CD4-positive, alpha-beta T cell (primary cell): ENCODE results near the gene CD6. TPM values are rescaled to one million over a fixed set of nuclear protein-coding genes. Genes with fewer than 3 reads are reported as not detected.

ENCODE experiments used
- ATAC-seq: fragments of 200-7000 bp; cut with Tn5 transposase; one replicate; pipeline ENCODE4 v1.10.0; 2022; ENCODE audit warnings: mild to moderate bottlenecking; ENCODE audit not compliant: poor library complexity
- CTCF ChIA-PET: fragments of 350-600 bp; sonication (Branson Sonifier 250); formaldehyde crosslinking; loops from one replicate; lab custom pipeline; 2021; ENCODE audit warnings: antibody characterized with exemption, inconsistent platforms; lab: Charles Lee
- POLR2A ChIA-PET: fragments of 350-600 bp; sonication (Branson Sonifier 250); formaldehyde crosslinking; loops from one replicate; lab custom pipeline; 2021; ENCODE audit warnings: antibody characterized with exemption, inconsistent platforms; lab: Charles Lee
- DNase-seq, 14 experiments: peaks; one replicate each; pipeline ENCODE4 v3.0.0-alpha.2; 2013 to 2020; ENCODE audit warnings: mixed read lengths in 2 of 14
- H3K27ac ChIP-seq, 2 donors: one replicate each; pipeline versions ENCODE4 v1.5.1 to v1.7.0; 2013; ENCODE audit warnings: low read length in 2 of 2, low read depth in 1 of 2, mild to moderate bottlenecking in 1 of 2
- H3K27me3 ChIP-seq, 2 experiments: 1 replicate in 1 of 2; 2 replicates in 1 of 2; pipeline versions ENCODE4 v1.6.1 to v1.7.0; 2013; ENCODE audit warnings: low read length in 2 of 2, control low read depth in 1 of 2, mild to moderate bottlenecking in 1 of 2, moderate library complexity in 1 of 2; ENCODE audit not compliant: insufficient read depth in 2 of 2, control insufficient read depth in 1 of 2
- H3K36me3 ChIP-seq: one replicate; pipeline ENCODE4 v1.6.1; 2013; ENCODE audit warnings: low read length, control low read depth; ENCODE audit not compliant: insufficient read depth
- H3K4me1 ChIP-seq: one replicate; pipeline ENCODE4 v1.6.1; 2013; ENCODE audit warnings: low read length, control low read depth; ENCODE audit not compliant: insufficient read depth
- H3K4me3 ChIP-seq: one replicate; pipeline ENCODE4 v1.5.1; 2013; ENCODE audit warnings: mild to moderate bottlenecking, low read length, moderate library complexity
- H3K9me3 ChIP-seq, 2 experiments: 1 replicate in 1 of 2; 2 replicates in 1 of 2; pipeline versions ENCODE4 v1.6.1 to v1.7.0; 2013; ENCODE audit warnings: low read length in 2 of 2, mild to moderate bottlenecking in 2 of 2, control low read depth in 1 of 2, moderate library complexity in 1 of 2; ENCODE audit not compliant: control insufficient read depth in 1 of 2, insufficient read depth in 1 of 2
- H3K27ac Mint-ChIP-seq: one replicate; pipeline ENCODE4 v1.8.0; 2020; ENCODE audit warnings: mixed read lengths
- H3K27me3 Mint-ChIP-seq: one replicate; pipeline ENCODE4 v1.8.0; 2021; ENCODE audit warnings: mixed read lengths
- H3K36me3 Mint-ChIP-seq: one replicate; pipeline ENCODE4 v1.8.0; 2021; ENCODE audit warnings: low read depth, mixed read lengths
- H3K4me1 Mint-ChIP-seq: one replicate; pipeline ENCODE4 v1.8.0; 2021; ENCODE audit warnings: low read depth, mixed read lengths
- H3K4me3 Mint-ChIP-seq: one replicate; pipeline ENCODE4 v1.8.0; 2020; ENCODE audit warnings: mild to moderate bottlenecking, mixed read lengths
- H3K9me3 Mint-ChIP-seq: one replicate; pipeline ENCODE4 v1.8.0; 2020; ENCODE audit warnings: mixed read lengths
- intact Hi-C, 2 experiments: fragments of 100-400 bp; cut with DNase I in 1 of 2; cut with micrococcal nuclease in 1 of 2; formaldehyde crosslinking; loops; one replicate each; pipeline versions ENCODE4 v1.15.1 to v1.9.0; 2023 to 2025; cut with DNase I, micrococcal nuclease
- total RNA-seq, 174 experiments: library from RNA in 2 of 174; stranded (reverse) in 2 of 174; gene quantifications; one replicate each; pipeline ENCODE4 v1.2.3 and lab custom pipeline; 2021 to 2026
- TF ChIP-seq, protein P1 (sequence below): fragments of 200-600 bp; IDR thresholded peaks from one replicate; pipeline ENCODE4 v1.8.0; 2022; ENCODE audit warnings: antibody characterized with exemption, mild to moderate bottlenecking

Gene CD6
- total RNA-seq, 2 experiments from 2014 or later, result 814 to 827 TPM

DNA sequence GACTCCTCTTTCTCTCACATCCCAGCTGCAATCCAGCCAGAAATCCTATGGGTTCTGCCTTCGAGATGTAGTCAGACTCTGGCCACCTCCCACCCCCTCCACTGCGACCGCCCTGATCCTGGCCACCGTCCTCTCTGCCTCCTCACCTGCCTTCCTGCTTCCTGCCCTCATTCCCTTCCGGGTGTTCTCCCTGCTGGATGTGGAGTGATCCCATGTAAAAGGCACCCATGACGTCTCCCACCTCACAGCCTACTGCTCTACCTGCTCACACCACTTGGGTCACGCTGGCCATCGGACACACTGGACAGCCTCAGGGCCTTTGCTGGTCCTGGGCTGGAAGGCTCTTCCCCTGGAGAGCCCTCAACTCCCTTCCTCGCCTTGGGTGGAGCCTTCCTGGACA, 97.1 kb downstream of the CD6 start:
- intact Hi-C loops, result no loop called here

DNA sequence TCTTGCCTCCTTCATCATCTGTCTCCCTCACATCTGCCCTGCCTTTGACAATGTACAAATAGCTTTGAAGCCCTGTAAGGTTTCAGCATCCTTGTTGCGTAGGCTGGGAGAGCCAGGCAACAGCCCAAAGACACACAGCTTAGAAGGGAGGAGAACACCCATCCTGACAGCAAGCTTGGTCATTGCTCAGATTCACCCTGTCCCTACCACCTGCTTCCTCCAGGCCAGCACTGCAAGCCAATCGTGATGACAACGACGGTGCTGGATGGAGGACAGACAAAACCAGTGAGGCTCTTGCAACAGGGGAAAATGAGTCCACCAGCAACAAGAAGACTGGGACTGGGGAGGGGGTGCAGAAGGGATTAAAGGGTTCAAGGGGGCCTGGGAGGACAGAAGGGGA, 97.9 kb downstream of the CD6 start:
- Histone ChIP-seq H3K27ac (peak overlapping the region; percentile 29 to 52), H3K36me3 (peaks cover 2% of the 10 kb centered on the region), H3K4me1 (peaks cover 89% of the 10 kb centered on the region), H3K4me3 (no peak overlapping the region), H3K9me3 (no peaks in the 10 kb centered on the region), H3K27me3 (no peaks in the 10 kb centered on the region)
- ChIA-PET CTCF (interaction anchor here (2.3 kb wide), 1 partner anchor 12 kb away, joined by 16 read pairs; no protein-coding TSS in a partner anchor), POLR2A (interaction anchor here (0.6 to 14.5 kb wide), 7 partner anchors 10 to 83 kb away, joined by 3 to 237 read pairs (median 4); no protein-coding TSS in a partner anchor)
- H3K36me3 Mint-ChIP-seq, result no peaks in the 10 kb centered on the region
- TF ChIP-seq, protein P1, sequence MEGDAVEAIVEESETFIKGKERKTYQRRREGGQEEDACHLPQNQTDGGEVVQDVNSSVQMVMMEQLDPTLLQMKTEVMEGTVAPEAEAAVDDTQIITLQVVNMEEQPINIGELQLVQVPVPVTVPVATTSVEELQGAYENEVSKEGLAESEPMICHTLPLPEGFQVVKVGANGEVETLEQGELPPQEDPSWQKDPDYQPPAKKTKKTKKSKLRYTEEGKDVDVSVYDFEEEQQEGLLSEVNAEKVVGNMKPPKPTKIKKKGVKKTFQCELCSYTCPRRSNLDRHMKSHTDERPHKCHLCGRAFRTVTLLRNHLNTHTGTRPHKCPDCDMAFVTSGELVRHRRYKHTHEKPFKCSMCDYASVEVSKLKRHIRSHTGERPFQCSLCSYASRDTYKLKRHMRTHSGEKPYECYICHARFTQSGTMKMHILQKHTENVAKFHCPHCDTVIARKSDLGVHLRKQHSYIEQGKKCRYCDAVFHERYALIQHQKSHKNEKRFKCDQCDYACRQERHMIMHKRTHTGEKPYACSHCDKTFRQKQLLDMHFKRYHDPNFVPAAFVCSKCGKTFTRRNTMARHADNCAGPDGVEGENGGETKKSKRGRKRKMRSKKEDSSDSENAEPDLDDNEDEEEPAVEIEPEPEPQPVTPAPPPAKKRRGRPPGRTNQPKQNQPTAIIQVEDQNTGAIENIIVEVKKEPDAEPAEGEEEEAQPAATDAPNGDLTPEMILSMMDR, result no peak
- DNase-seq (peak in 1 of 14 experiments; percentile 14), ATAC-seq (no peak)
- H3K4me1 Mint-ChIP-seq, result peaks cover 95% of the 10 kb centered on the region
- intact Hi-C loops, result no loop called here
- no peaks in the 10 kb centered on the region for H3K9me3 Mint-ChIP-seq
- H3K27ac Mint-ChIP-seq, result peak overlapping the region; percentile 92
- H3K27me3 Mint-ChIP-seq, result no peaks in the 10 kb centered on the region
- H3K4me3 Mint-ChIP-seq, result peak overlapping the region; percentile 54

More for the DNA sequence above, 97.1 kb downstream of the CD6 start:
- TF ChIP-seq, protein P1, result no peak
- H3K36me3 ChIP-seq, result peaks cover 2% of the 10 kb centered on the region
- ChIA-PET CTCF (no interaction called here), POLR2A (interaction anchor here (1.2 to 14.5 kb wide), 5 partner anchors 8 to 82 kb away, joined by 4 to 237 read pairs (median 58); no protein-coding TSS in a partner anchor)
- H3K27me3 ChIP-seq, result no peaks in the 10 kb centered on the region
- Mint-ChIP-seq H3K27me3 (no peaks in the 10 kb centered on the region), H3K27ac (peak overlapping the region; percentile 92), H3K36me3 (no peaks in the 10 kb centered on the region), H3K9me3 (no peaks in the 10 kb centered on the region), H3K4me1 (peaks cover 89% of the 10 kb centered on the region), H3K4me3 (no peak overlapping the region)
- peak overlapping the region in 1 of 2 donors; percentile 52 for H3K27ac ChIP-seq
- H3K4me3 ChIP-seq, result no peak overlapping the region
- ATAC-seq (no peak), DNase-seq (peak in 2 of 14 experiments; percentile 1 to 11)
- no peaks in the 10 kb centered on the region for H3K9me3 ChIP-seq
- peaks cover 91% of the 10 kb centered on the region for H3K4me1 ChIP-seq

Other genes with a start within 250 kb of the CD6 start
- gene MS4A18, start 247.0 kb upstream of the CD6 start, total RNA-seq, result not detected
- gene MS4A15, start 214.8 kb upstream of the CD6 start, total RNA-seq, result not detected
- gene MS4A10, start 186.3 kb upstream of the CD6 start, total RNA-seq, result not detected
- gene CCDC86, start 129.6 kb upstream of the CD6 start, total RNA-seq, result 1 to 10 TPM; 8.0 to 9.0 TPM
- under 1 TPM; 0.36 TPM for gene PTGDR2, start 115.7 kb upstream of the CD6 start, total RNA-seq
- gene ZP1, start 104.1 kb upstream of the CD6 start, total RNA-seq, result under 1 TPM in 1 of 2 experiments, not detected in 1; 0.20 TPM
- 10 to 100 TPM; 63.2 to 67.3 TPM for gene PRPF19, start 65.1 kb upstream of the CD6 start, total RNA-seq
- 10 to 100 TPM; 27.8 to 32.9 TPM for gene TMEM109, start 57.5 kb upstream of the CD6 start, total RNA-seq
- not detected for gene TMEM132A, start 47.2 kb upstream of the CD6 start, total RNA-seq
- 10 to 100 TPM; 10.5 to 11.9 TPM for gene SLC15A3, start 19.5 kb upstream of the CD6 start, total RNA-seq
- 100 to 1,000 TPM; 421 to 423 TPM for gene CD5, start 130.8 kb downstream of the CD6 start, total RNA-seq
- 1 to 10 TPM; 1.8 to 2.0 TPM for gene VPS37C, start 189.7 kb downstream of the CD6 start, total RNA-seq
- not detected for gene PGA3, start 231.8 kb downstream of the CD6 start, total RNA-seq